Mononuclear cell (primary cell): Measurements from ENCODE around the gene ZNF417. TPM values are rescaled to one million over a fixed set of nuclear protein-coding genes. Genes with fewer than 3 reads are reported as not detected.
"Not testable (repeated sequence)": the region's sequence is repeated elsewhere in the genome, so short reads cannot be mapped to it uniquely, and the experiment has no call there.

ENCODE experiments used
- H3K27me3 ChIP-seq: 2 replicates; pipeline ENCODE4 v1.6.0; 2011; ENCODE audit warnings: low read length, control low read depth; ENCODE audit not compliant: insufficient read depth
- H3K4me1 ChIP-seq: 2 replicates; pipeline ENCODE4 v1.5.1; 2011; ENCODE audit warnings: mild to moderate bottlenecking, low read length, control low read depth; ENCODE audit not compliant: insufficient read depth
- H3K4me3 ChIP-seq: 2 replicates; pipeline ENCODE4 v1.5.1; 2011; ENCODE audit warnings: mild to moderate bottlenecking, low read length, moderate library complexity
- H3K9me3 ChIP-seq: 2 replicates; pipeline ENCODE4 v1.5.1; 2011; ENCODE audit warnings: low read depth, mild to moderate bottlenecking, control low read depth, low read length
- total RNA-seq: library from RNA; depleted of rRNA; stranded (reverse); fragments of >200 nt; gene quantifications from one replicate; pipeline ENCODE4 v1.2.3, GENCODE V29; 2012

ZNF417 gene
- 23.2 TPM for total RNA-seq

DNA sequence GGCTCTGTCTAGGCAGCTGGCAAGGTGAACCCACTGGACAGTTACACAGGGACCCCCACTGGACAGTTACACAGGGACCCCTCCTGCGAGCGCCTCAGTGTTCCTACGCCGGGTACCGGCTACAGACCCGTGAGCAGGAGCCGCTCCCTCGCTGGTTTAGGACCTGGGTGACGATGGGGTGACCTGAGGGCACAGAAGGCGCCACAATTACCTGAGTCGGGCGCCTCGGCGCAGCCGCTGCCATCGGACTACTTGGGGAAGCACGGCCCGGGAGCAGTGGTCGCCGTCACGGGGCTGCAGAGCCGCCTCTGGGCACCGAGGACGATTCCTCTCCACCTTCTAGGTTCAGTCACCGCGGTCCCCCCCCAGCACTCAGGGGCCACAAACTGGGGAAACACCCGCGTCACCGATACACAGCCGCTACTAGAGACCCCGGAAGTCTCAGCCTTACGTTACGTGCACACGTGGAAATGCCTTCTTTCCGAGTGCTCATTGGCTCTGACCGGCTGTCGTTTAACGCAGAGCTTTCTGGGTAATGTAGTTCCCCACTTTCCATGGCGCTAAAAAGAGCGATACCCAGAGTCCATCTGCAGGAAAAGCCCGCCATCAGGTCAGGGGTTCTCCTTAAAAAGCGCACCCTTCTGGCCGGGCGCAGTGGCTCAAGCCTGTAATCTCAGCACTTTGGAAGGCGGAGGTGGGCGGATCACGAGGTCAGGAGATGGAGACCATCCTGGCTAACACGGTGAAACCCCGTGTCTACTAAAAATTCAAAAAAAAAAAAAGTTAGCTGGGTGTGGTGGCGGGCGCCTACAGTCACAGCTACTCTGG, at the start of gene ZNF417:
Gene ZNF417 (minus strand): TSS at position 425 of the 828 bp plus-strand sequence. CDS start 181 bp downstream, at position 244.
- Histone ChIP-seq H3K4me3 (peak within 1 kb of the TSS; percentile 84), H3K4me1 (peaks cover 12% of the 10 kb centered on the region)
- not testable (repeated sequence) for H3K9me3 ChIP-seq, H3K27me3 ChIP-seq

DNA sequence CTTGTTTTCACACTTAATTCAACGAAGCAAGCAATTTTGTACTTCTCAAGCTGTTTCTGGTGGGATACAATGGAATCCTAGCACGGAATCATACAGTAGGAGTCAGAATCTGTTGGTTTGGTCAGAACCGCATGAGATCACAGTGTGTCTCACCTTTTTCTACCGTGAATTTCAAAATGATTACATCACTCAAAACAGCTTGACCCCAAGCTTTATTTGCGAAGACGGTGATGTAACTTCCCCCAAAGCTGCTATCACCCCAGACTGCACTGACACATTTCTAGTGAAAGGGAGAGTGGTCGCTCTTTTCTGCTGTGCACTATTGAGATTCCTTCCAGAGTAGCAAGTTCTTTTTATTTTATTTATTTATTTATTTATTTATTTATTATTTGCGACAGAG, 48.4 kb upstream of the ZNF417 start:
- H3K4me3 ChIP-seq, result no peak overlapping the region
- no peaks in the 10 kb centered on the region for H3K4me1 ChIP-seq
- no peaks in the 10 kb centered on the region for H3K27me3 ChIP-seq
- peaks cover 6% of the 10 kb centered on the region for H3K9me3 ChIP-seq

DNA sequence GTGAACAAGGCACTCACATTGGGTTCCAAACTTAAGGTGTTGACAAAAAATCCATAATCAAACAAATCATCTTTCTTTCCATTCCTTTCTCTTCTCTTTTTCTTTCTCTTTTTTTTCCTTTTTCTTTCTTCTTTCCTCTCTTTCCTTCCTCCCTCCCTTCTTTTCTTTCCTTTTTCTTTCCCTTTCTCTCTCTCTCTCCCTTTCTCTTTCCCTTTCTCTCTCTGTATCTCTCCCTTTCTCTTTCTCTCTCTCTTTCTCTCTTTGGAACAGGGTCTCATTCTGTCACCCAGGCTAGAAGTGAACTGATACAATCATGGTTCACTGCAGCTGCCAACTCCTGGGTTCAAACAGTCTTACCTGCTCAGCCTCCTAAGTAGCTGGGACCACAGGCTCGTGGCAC, 45.4 kb upstream of the ZNF417 start:
- Histone ChIP-seq H3K27me3 (no peaks in the 10 kb centered on the region), H3K9me3 (peaks cover 6% of the 10 kb centered on the region), H3K4me1 (no peaks in the 10 kb centered on the region), H3K4me3 (no peak overlapping the region)

DNA sequence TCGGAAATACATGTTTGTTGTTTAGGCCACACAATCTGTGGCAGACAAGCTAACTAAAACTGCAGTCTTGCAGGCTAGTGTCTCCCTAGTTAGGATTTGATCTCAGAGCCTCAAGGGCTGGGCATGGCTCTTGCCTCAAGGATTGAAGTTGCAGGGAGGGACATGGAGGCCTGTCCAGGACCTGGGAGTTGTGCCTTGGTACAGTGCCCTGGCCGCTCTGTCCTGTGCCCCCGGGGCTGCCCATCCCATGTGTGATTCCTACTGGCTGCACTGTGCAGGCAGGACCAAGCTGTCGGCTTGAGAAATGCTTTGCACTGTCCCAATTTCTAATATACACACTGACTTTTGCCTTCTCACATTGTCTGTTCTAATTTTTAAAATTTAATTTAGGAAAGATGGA, 38.6 kb upstream of the ZNF417 start:
- H3K4me1 ChIP-seq, result no peaks in the 10 kb centered on the region
- no peaks in the 10 kb centered on the region for H3K27me3 ChIP-seq
- H3K4me3 ChIP-seq, result no peak overlapping the region
- no peaks in the 10 kb centered on the region for H3K9me3 ChIP-seq

DNA sequence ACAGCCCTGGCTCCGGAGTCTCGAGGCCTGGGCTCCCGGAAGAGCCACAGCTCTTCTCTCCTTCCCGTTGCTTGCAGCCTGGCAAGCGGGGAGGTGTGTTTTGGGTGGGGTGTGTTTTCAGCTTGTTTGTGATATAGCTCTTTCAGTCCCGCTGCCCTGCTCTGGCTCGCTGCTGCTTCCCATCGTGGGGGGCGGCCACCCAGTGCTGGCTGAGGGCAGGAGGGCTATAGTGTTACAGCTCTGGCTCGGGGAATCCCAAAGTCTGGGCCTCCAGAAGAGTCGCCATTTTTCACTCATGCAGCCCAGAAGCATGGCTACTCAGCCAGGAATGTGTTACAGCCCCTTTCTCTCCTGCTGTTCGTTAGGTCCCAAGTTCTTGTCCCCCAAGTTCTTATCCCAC, 33.3 kb upstream of the ZNF417 start:
- no peak overlapping the region for H3K4me3 ChIP-seq
- no peaks in the 10 kb centered on the region for H3K27me3 ChIP-seq
- H3K9me3 ChIP-seq, result no peaks in the 10 kb centered on the region
- peaks cover 15% of the 10 kb centered on the region for H3K4me1 ChIP-seq

DNA sequence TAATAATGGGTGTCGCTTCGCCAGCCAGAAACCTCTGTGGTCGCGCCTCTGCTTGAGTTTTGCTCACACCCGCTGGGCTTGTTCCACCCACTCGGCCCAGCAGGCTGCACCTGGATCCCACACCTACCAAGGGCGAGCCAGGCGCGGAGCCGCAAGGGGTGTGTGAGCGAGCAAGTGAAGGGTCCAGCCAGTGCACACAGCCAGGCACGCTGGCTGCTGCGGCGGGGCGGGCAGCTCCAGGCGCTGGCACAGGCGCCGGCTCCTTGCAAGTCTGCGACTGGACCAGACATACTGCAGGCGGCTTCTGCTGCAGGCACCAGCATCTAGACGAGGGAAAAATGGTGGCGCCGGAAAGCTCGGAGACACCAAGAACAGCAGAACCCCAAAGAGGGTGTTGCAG, 32.9 kb upstream of the ZNF417 start:
- peaks cover 15% of the 10 kb centered on the region for H3K4me1 ChIP-seq
- H3K27me3 ChIP-seq, result no peaks in the 10 kb centered on the region
- H3K4me3 ChIP-seq, result no peak overlapping the region
- H3K9me3 ChIP-seq, result no peaks in the 10 kb centered on the region

DNA sequence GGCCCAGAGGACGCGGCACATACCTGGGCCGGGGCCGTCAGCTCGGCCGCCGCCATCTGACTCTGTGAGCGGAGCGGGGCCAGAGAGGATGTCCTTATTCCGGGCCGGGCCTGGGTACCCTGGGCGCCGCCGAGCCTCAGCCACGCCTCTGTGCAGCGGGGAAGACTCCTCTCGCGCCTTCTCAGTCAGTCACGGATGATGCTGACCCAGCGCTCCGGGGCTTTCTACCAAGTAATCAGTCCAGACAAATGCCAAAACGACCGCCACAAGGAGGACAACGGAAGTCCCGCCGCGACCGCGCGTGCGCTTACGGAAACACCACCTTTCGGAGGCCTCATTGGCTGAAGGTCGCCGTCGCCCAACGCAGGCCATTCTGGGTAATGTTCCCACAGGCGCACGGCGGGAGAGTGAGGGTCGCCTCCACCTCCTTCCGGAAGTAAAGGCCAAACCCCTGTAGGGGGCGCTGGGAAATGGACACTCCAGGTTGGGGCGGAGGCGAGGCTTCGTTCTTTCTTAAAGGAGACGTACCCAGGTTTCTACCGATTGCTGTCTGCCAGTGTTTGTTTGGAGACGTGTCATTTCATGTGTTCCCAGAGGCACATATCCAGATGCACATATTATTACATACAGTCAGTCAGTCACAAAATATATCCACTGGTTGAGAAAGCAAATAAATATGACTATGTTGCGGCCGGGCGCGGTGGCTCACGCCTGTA, 31.2 kb upstream of the ZNF417 start, which contains the start of gene ZNF256:
Gene ZNF256 (minus strand): TSS at position 288 of the 716 bp plus-strand sequence. CDS start 232 bp downstream, at position 56.
- Histone ChIP-seq H3K4me3 (peak within 1 kb of the TSS; percentile 64), H3K9me3 (peaks cover 16% of the 10 kb centered on the region), H3K27me3 (no peaks in the 10 kb centered on the region), H3K4me1 (peaks cover 15% of the 10 kb centered on the region)

DNA sequence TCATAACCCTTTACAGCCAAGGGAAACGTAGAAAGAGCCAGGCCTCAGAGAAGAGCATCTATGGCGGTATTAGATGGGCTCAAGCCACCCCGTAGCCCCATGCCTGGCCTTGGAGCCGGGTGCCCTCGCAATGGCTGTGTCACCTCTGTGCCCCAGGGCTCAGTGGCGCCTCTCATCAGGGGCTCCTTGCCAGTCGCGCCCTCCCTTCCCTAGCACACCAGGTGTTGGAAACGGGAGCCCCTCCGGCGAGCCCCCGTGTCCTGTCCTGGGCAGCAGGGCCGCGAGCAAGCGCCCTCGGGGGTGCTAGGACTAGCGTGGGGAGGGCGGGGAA, 30.7 kb upstream of the ZNF417 start:
- Histone ChIP-seq H3K4me3 (peak overlapping the region; percentile 64), H3K27me3 (no peaks in the 10 kb centered on the region), H3K9me3 (peaks cover 22% of the 10 kb centered on the region), H3K4me1 (peaks cover 15% of the 10 kb centered on the region)

DNA sequence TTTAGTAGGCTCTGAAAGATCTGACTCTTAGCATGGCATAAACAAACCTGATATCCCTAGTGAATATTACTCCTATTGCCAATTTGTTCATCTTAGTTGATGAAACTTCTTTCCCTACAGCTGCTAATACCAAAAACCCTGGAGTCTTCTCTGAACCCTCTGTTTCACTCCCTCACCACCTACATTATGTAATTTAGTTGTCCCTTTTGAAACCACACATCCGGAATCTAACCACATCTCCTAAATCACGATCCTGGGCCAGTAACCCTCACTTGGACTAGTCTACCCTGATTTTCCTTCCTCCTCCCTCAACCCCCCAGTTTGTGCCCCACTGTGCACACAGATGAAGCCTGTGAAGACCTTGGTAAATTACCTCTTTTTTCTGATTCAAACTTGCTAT, 29.9 kb upstream of the ZNF417 start:
- peaks cover 15% of the 10 kb centered on the region for H3K4me1 ChIP-seq
- no peaks in the 10 kb centered on the region for H3K27me3 ChIP-seq
- H3K4me3 ChIP-seq, result no peak overlapping the region
- peaks cover 29% of the 10 kb centered on the region for H3K9me3 ChIP-seq

DNA sequence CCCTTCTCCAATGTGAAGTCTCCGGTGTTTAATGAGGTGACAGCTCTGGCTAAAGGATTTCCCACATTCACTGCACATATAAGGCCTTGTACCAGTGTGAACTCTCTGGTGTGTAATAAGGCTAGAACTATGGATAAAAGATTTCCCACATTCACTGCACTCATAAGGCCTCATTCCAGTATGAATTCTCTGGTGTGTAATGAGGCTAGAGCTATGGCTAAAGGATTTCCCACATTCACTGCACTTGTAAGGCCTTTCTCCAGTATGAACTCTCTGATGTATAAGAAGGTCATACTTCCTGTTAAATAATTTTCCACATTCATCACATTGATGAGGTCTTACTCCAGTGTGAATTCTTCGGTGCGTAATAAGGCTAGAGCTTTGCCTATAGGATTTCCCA, 25.2 kb upstream of the ZNF417 start:
- peaks cover 6% of the 10 kb centered on the region for H3K4me1 ChIP-seq
- H3K9me3 ChIP-seq, result peaks cover 38% of the 10 kb centered on the region
- no peaks in the 10 kb centered on the region for H3K27me3 ChIP-seq
- no peak overlapping the region for H3K4me3 ChIP-seq

DNA sequence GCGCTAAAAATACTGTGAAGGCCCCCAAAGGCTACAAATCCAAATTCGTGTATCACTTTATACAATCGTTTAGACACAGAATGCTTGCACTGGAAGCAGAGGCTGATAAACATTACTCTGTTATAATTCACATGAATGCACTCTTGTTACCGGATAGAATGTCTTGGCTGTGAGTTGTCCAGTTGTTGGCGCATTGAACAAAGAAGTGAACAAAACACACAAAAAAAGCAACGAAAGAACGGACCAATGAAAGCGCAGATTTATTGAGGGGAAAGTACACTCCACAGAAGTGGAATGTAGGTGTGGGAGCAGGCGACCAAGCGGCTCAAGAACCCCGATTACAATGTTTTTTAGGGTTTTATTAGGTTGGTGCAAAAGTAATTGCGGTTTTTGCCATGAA, 19.3 kb upstream of the ZNF417 start:
- no peaks in the 10 kb centered on the region for H3K27me3 ChIP-seq
- no peak overlapping the region for H3K4me3 ChIP-seq
- peaks cover 5% of the 10 kb centered on the region for H3K4me1 ChIP-seq
- peaks cover 13% of the 10 kb centered on the region for H3K9me3 ChIP-seq

DNA sequence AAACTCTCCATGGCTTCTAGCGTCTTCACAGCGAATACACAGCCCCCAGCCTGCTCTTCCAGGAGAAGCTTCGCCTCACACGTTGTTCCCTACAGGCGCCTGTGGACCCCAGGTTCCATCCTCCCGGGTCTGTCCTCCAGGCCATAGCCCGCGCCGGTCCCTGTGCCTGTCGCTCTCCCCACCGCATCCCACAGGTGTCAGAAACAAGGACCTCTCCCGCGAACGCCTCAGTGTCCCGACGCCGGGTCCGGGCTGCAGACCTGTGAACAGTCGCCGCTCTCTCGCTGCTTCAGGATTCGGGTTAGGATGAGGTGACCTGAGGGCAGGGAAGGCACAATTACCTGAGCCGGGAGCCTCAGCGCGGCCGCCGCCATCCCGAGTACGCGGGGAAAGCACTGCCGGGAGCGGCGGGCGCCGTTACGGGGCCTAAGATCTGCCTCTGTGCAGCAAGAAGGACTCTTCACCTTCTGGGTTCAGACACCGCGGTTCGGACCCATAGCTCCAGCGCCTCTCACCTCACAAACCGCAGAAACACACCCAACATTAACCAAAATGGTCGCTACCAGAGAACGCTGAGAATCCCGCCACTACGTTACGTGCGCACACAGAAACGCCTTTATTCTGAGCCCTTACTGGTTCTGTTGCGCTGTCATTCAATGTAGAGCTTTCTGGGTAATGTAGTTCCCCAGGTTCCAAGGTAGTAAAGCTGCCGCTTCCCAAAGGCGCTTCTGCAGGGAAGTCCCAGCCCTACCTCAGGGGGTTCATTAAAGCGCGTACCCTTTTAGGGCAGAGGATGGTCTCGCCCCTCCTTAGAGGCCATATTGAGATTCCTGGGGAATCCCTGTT, 18.7 kb upstream of the ZNF417 start, which contains the start of gene ZNF418:
Gene ZNF418 (minus strand): TSS at position 583 of the 846 bp plus-strand sequence. CDS start 1,580 bp downstream, outside the sequence.
- Histone ChIP-seq H3K4me1 (peaks cover 5% of the 10 kb centered on the region), H3K27me3 (no peaks in the 10 kb centered on the region), H3K9me3 (peaks cover 10% of the 10 kb centered on the region), H3K4me3 (peak within 1 kb of the TSS; percentile 55)

DNA sequence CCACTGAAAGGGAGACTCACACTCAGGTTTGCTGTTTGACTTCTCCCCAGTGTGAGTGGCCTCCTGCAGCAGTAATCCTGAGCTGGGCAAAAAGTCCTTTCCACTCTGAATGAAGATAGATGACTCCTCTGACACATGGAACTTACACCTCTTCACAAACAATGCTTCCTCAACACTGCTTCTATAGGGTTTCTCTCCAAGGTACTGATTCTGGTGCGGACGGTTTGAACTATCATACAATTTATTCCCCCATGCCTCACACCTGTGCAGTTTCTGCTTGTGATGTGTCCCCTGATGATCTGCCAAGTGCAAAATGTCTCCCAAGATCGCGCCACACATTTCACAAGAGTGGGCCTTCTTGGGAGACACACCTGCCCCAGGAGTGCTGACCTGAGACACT, 11.2 kb upstream of the ZNF417 start:
- no peaks in the 10 kb centered on the region for H3K27me3 ChIP-seq
- peaks cover 52% of the 10 kb centered on the region for H3K9me3 ChIP-seq
- no peak overlapping the region for H3K4me3 ChIP-seq
- no peaks in the 10 kb centered on the region for H3K4me1 ChIP-seq

DNA sequence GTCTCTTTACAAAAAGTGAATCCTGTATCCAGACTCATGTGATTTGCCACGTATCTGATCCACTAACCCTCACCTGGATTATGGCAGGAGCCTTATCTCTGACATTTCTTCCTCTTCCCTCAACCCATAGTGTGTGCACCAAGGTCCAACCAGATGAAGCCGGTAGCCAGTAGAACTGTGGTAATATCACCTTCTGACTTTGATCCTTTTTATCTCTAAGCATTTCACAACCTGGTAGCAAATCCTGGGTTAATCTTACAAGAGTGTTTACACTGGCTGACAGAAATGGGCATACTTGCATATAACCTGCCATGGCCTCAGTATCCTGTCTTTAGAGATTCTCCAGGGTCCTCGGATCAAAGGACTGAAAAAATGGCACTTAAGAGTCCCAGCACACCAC, 1.9 kb downstream of the ZNF417 start:
- Histone ChIP-seq H3K4me3 (no peak overlapping the region), H3K4me1 (peaks cover 12% of the 10 kb centered on the region), H3K27me3 (no peaks in the 10 kb centered on the region), H3K9me3 (no peaks in the 10 kb centered on the region)

DNA sequence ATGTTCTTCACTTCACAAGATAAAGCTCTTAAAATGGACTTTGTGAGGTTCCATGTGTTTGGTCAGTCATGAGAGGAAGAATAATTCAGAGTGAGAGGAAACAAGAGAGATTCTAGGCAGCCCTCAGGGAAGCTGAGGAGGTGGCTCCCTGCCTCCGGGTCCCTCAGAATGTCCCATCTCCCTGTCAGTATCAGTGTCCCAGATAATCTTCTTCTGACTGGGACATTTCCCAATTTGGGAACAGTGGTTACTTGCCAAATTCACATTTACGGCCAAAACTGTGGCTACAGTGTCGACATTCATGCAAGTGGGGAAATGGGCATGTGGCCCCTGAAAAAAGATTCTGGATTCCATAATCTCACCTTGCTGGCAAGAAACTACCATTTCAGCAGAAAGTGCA, 9.0 kb downstream of the ZNF417 start:
- H3K4me3 ChIP-seq, result no peak overlapping the region
- H3K27me3 ChIP-seq, result no peaks in the 10 kb centered on the region
- peaks cover 7% of the 10 kb centered on the region for H3K9me3 ChIP-seq
- H3K4me1 ChIP-seq, result no peaks in the 10 kb centered on the region
